ENCODE results near the gene FARS2.

DNA sequence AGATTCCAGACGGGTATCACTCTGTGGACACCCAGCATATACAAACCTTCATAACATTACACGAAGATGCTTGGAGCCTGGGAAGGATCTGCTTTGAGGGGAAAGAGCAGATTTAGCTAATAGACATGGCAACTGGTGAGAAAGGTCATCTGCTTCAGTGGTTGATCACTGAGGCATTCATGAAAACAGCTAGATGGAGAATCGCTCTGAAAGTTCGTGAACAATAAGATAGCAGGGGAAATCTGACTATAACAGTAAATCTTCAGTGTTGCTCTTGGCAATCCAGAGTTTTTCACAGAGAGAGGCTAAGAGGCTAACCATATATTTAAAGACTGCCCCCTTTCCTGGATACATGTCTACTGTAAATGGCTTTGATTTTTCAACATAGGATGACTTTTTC is 245.3 kb downstream of the FARS2 start:
- TF ChIP-seq GATA2 (IDR thresholded peaks at IDR 0.05; ENCODE audit: low read depth, low read length) = no peak
- TF ChIP-seq GATA3 (IDR thresholded peaks at IDR 0.05; ENCODE audit: low read depth, low read length) = no peak
